Right atrium auricular region (tissue), 2 donors: ENCODE measurements around the gene LAMB4. TPM values are rescaled to one million over a fixed set of nuclear protein-coding genes. Genes with fewer than 3 reads are reported as not detected.

Source experiments
- DNase-seq: peaks from one replicate; pipeline ENCODE4 v3.0.0-alpha.2; 2019; ENCODE audit warnings: low spot score
- H3K27ac ChIP-seq, 2 donors: fragments of 200-600 bp; sonication (generic); 1 replicate in 1 of 2; 2 replicates in 1 of 2; pipeline ENCODE4 v1.5.1; 2016 to 2019
- H3K27me3 ChIP-seq, 2 donors: fragments of 200-600 bp; sonication (generic); one replicate each; pipeline versions ENCODE4 v1.5.1 to v1.6.0; 2017 to 2019
- H3K36me3 ChIP-seq: fragments of 200-600 bp; sonication (generic); one replicate; pipeline ENCODE4 v1.5.1; 2016
- H3K4me1 ChIP-seq, 2 donors: fragments of 200-600 bp; sonication (generic); one replicate each; pipeline versions ENCODE4 v1.5.1 to v1.6.0; 2017 to 2019
- H3K4me3 ChIP-seq, 2 donors: fragments of 200-600 bp; sonication (generic); 1 replicate in 1 of 2; 2 replicates in 1 of 2; pipeline ENCODE4 v1.5.1; 2017 to 2019; ENCODE audit warnings: mild to moderate bottlenecking in 1 of 2, moderate library complexity in 1 of 2
- H3K9me3 ChIP-seq, 2 donors: fragments of 200-600 bp; sonication (generic); one replicate each; pipeline ENCODE4 v1.5.1; 2019
- CTCF ChIP-seq, 2 donors: fragments of 200-600 bp; sonication (generic); IDR thresholded peaks; one replicate each; pipeline ENCODE4 v1.5.1; 2019; ENCODE audit warnings: antibody characterized with exemption in 2 of 2
- total RNA-seq, 2 donors: library from RNA; depleted of rRNA; stranded (reverse); fragments of >200 nt; gene quantifications; one replicate each; pipeline ENCODE4 v1.1.0, GENCODE V29; 2016

LAMB4 gene
- total RNA-seq, 2 donors from 2014 or later = not detected

GRCh38 chr7:108142180-108142579 lies 12.0 kb upstream of the LAMB4 start:
- Histone ChIP-seq H3K27ac (no peak overlapping the region), H3K9me3 (no peaks in the 10 kb centered on the region), H3K36me3 (no peaks in the 10 kb centered on the region), H3K27me3 (no peaks in the 10 kb centered on the region), H3K4me3 (no peak overlapping the region), H3K4me1 (peaks cover 0 to 4% of the 10 kb centered on the region in 2 donors)
- no peak for TF ChIP-seq CTCF (IDR thresholded peaks at IDR 0.05)
- DNase-seq = no peak

- TF ChIP-seq CTCF (IDR thresholded peaks at IDR 0.05) = no peak
- Histone ChIP-seq H3K36me3 (no peaks in the 10 kb centered on the region), H3K27me3 (no peaks in the 10 kb centered on the region), H3K9me3 (no peaks in the 10 kb centered on the region), H3K4me3 (no peak overlapping the region), H3K4me1 (no peaks in the 10 kb centered on the region), H3K27ac (no peak overlapping the region)
- DNase-seq = no peak
These were observed 10.5 kb upstream of the LAMB4 start for GRCh38 chr7:108140671-108141070.

- no peaks in the 10 kb centered on the region for H3K9me3 ChIP-seq
- TF ChIP-seq CTCF (IDR thresholded peaks at IDR 0.05) = no peak
- no peak overlapping the region for H3K4me3 ChIP-seq
- no peaks in the 10 kb centered on the region for H3K36me3 ChIP-seq
- no peaks in the 10 kb centered on the region for H3K4me1 ChIP-seq
- DNase-seq = no peak
- no peaks in the 10 kb centered on the region for H3K27me3 ChIP-seq
- H3K27ac ChIP-seq = no peak overlapping the region
These were observed 8.8 kb upstream of the LAMB4 start for GRCh38 chr7:108138911-108139310.

GRCh38 chr7:108137993-108138392 lies 7.8 kb upstream of the LAMB4 start:
- TF ChIP-seq CTCF (IDR thresholded peaks at IDR 0.05) = no peak
- no peaks in the 10 kb centered on the region for H3K36me3 ChIP-seq
- no peaks in the 10 kb centered on the region for H3K9me3 ChIP-seq
- H3K27ac ChIP-seq = no peak overlapping the region
- no peak for DNase-seq
- H3K4me3 ChIP-seq = no peak overlapping the region
- no peaks in the 10 kb centered on the region for H3K27me3 ChIP-seq
- no peaks in the 10 kb centered on the region for H3K4me1 ChIP-seq

GRCh38 chr7:108137040-108137439 lies 6.9 kb upstream of the LAMB4 start:
- H3K27ac ChIP-seq = no peak overlapping the region
- no peaks in the 10 kb centered on the region for H3K36me3 ChIP-seq
- H3K9me3 ChIP-seq = no peaks in the 10 kb centered on the region
- DNase-seq = no peak
- no peak overlapping the region for H3K4me3 ChIP-seq
- no peak for TF ChIP-seq CTCF (IDR thresholded peaks at IDR 0.05)
- H3K4me1 ChIP-seq = no peaks in the 10 kb centered on the region
- no peaks in the 10 kb centered on the region for H3K27me3 ChIP-seq

- no peaks in the 10 kb centered on the region for H3K9me3 ChIP-seq
- no peaks in the 10 kb centered on the region for H3K4me1 ChIP-seq
- H3K36me3 ChIP-seq = no peaks in the 10 kb centered on the region
- H3K4me3 ChIP-seq = no peak overlapping the region
- no peak overlapping the region for H3K27ac ChIP-seq
- TF ChIP-seq CTCF (IDR thresholded peaks at IDR 0.05) = no peak
- H3K27me3 ChIP-seq = no peaks in the 10 kb centered on the region
- no peak for DNase-seq
These were observed 6.1 kb upstream of the LAMB4 start for GRCh38 chr7:108136191-108136688.
